HCT116 (cell line): ENCODE results near the gene CEBPA.

Source experiments
- EGR1 ChIP-seq: IDR thresholded peaks from 2 replicates; pipeline ENCODE4 v1.6.1; 2012; ENCODE audit warnings: low read depth
- EZH2 ChIP-seq: fragments of 200-600 bp; sonication (generic); IDR thresholded peaks from 2 replicates; pipeline ENCODE4 v1.6.1; 2017; ENCODE audit warnings: antibody characterized with exemption, mixed run types
- FOSL1 ChIP-seq: IDR thresholded peaks from 2 replicates; pipeline ENCODE4 v1.6.1; 2012; ENCODE audit warnings: low read depth
- JUND ChIP-seq: IDR thresholded peaks from 2 replicates; pipeline ENCODE4 v1.6.1; 2012
- POLR2A ChIP-seq: IDR thresholded peaks from 2 replicates; pipeline ENCODE4 v1.7.0; 2011; ENCODE audit warnings: borderline replicate concordance; ENCODE audit not compliant: insufficient read depth, insufficient read length; ENCODE audit errors: extremely low read depth
- POLR2AphosphoS5 ChIP-seq: IDR thresholded peaks from 2 replicates; pipeline ENCODE4 v1.6.1; 2011; ENCODE audit warnings: mild to moderate bottlenecking, low read depth, low read length, moderate library complexity
- RAD21 ChIP-seq: IDR thresholded peaks from 2 replicates; pipeline ENCODE4 v1.6.1; 2012; ENCODE audit warnings: low read depth, mild to moderate bottlenecking
- SIN3A ChIP-seq: IDR thresholded peaks from 2 replicates; pipeline ENCODE4 v1.6.1; 2012; ENCODE audit warnings: low read depth
- SP1 ChIP-seq: IDR thresholded peaks from 2 replicates; pipeline ENCODE4 v1.6.1; 2012; ENCODE audit warnings: low read depth
- YY1 ChIP-seq: IDR thresholded peaks from 2 replicates; pipeline ENCODE4 v1.6.1; 2011; ENCODE audit warnings: low read length, low read depth, moderate library complexity, mild to moderate bottlenecking; ENCODE audit not compliant: insufficient replicate concordance; ENCODE audit errors: extremely low read depth
- ZFX ChIP-seq: fragments of 450-650 bp; IDR thresholded peaks from 2 replicates; pipeline ENCODE4 v1.6.1; 2017
- ZNF274 ChIP-seq: fragments of 200-500 bp; sonication (Bioruptor generic); IDR thresholded peaks from 2 replicates; pipeline ENCODE4 v1.6.1; 2014; ENCODE audit warnings: mild to moderate bottlenecking, low read depth, low read length, inconsistent platforms
- TF ChIP-seq, protein P1 (sequence below), 3 experiments: fragments of 200-600 bp in 1 of 3; sonication (generic) in 1 of 3; IDR thresholded peaks in 2 of 3; conservative IDR thresholded peaks in 1 of 3; 2 replicates each; pipeline ENCODE4 v1.5.1; 2012 to 2017; ENCODE audit warnings: low read depth in 2 of 3, low read length in 2 of 3, antibody characterized with exemption in 1 of 3, borderline replicate concordance in 1 of 3, control low read depth in 1 of 3, mild to moderate bottlenecking in 1 of 3, mixed read lengths in 1 of 3, mixed run types in 1 of 3, moderate library complexity in 1 of 3; ENCODE audit not compliant: insufficient read depth in 1 of 3
- TF ChIP-seq, protein P2 (sequence below): IDR thresholded peaks from 2 replicates; pipeline ENCODE4 v1.6.1; 2011; ENCODE audit warnings: mild to moderate bottlenecking, low read length, moderate library complexity; ENCODE audit not compliant: insufficient replicate concordance; ENCODE audit errors: extremely low read depth

DNA sequence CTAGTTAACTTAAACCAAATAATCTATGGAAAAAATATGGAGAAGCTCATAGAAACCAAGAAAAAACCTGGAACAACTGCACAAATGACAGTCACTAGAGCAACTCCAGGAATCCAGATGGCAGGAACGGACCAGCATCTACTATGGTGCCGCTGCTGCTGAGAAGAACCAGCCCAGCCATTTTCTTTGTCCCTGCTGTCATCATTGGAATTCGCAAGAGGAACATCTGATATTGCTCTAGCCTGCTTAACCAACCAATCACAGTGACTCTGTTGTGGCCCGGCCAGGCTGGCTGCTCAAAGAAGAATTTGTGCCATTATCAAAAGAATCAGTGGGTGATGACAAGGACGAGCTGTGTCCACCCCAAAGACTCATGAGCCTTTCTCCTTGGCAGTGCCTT, 33.1 kb upstream of the CEBPA start:
- TF ChIP-seq POLR2AphosphoS5 = no peak
- no peak for TF ChIP-seq POLR2A
- no peak for TF ChIP-seq YY1
- TF ChIP-seq, protein P1, sequence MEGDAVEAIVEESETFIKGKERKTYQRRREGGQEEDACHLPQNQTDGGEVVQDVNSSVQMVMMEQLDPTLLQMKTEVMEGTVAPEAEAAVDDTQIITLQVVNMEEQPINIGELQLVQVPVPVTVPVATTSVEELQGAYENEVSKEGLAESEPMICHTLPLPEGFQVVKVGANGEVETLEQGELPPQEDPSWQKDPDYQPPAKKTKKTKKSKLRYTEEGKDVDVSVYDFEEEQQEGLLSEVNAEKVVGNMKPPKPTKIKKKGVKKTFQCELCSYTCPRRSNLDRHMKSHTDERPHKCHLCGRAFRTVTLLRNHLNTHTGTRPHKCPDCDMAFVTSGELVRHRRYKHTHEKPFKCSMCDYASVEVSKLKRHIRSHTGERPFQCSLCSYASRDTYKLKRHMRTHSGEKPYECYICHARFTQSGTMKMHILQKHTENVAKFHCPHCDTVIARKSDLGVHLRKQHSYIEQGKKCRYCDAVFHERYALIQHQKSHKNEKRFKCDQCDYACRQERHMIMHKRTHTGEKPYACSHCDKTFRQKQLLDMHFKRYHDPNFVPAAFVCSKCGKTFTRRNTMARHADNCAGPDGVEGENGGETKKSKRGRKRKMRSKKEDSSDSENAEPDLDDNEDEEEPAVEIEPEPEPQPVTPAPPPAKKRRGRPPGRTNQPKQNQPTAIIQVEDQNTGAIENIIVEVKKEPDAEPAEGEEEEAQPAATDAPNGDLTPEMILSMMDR (IDR thresholded peaks at IDR 0.05 in 2 of 3, conservative IDR thresholded peaks at IDR 0.05 in 1 of 3; ENCODE audit: borderline replicate concordance in 1 of 3, insufficient read depth in 1 of 3, low read depth in 2 of 3, low read length in 2 of 3) = no peak
- TF ChIP-seq SIN3A = no peak
- TF ChIP-seq RAD21 = no peak
- no peak for TF ChIP-seq ZNF274
- no peak for TF ChIP-seq JUND
- no peak for TF ChIP-seq EZH2
- no peak for TF ChIP-seq FOSL1
- TF ChIP-seq EGR1 = no peak
- no peak for TF ChIP-seq ZFX
- no peak for TF ChIP-seq SP1
- TF ChIP-seq, protein P2, sequence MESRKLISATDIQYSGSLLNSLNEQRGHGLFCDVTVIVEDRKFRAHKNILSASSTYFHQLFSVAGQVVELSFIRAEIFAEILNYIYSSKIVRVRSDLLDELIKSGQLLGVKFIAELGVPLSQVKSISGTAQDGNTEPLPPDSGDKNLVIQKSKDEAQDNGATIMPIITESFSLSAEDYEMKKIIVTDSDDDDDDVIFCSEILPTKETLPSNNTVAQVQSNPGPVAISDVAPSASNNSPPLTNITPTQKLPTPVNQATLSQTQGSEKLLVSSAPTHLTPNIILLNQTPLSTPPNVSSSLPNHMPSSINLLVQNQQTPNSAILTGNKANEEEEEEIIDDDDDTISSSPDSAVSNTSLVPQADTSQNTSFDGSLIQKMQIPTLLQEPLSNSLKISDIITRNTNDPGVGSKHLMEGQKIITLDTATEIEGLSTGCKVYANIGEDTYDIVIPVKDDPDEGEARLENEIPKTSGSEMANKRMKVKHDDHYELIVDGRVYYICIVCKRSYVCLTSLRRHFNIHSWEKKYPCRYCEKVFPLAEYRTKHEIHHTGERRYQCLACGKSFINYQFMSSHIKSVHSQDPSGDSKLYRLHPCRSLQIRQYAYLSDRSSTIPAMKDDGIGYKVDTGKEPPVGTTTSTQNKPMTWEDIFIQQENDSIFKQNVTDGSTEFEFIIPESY = no peak
